Panc1 (cell line): ENCODE results near the gene ADAR. TPM values are rescaled to one million over a fixed set of nuclear protein-coding genes. Genes with fewer than 3 reads are reported as not detected.

Source experiments
- ATAC-seq: fragments of 200-7000 bp; cut with Tn5 transposase; 2 replicates; pipeline ENCODE4 v1.9.1; 2020; ENCODE audit warnings: mild to moderate bottlenecking, moderate library complexity
- BruUV-seq: library from RNA; stranded (reverse); fragments of 400-500 nt; replicated peaks from 2 replicates; lab custom pipeline; 2021; lab: Mats Ljungman, UMichigan
- CTCF ChIA-PET: fragments of 300-600 bp; sonication (Branson Sonifier 250); formaldehyde crosslinking; loops from one replicate; lab custom pipeline; 2022; ENCODE audit warnings: antibody characterized with exemption; lab: Charles Lee
- POLR2A ChIA-PET: fragments of 300-600 bp; sonication (Branson Sonifier 250); formaldehyde crosslinking; loops from one replicate; lab custom pipeline; 2022; ENCODE audit warnings: antibody characterized with exemption; lab: Charles Lee
- DNase-seq: peaks from one replicate; pipeline ENCODE4 v3.0.0-alpha.2; 2010; ENCODE audit warnings: low read depth, low spot score
- H3K27ac ChIP-seq: 2 replicates; pipeline ENCODE4 v1.5.1; 2011; ENCODE audit warnings: mild to moderate bottlenecking, low read length, inconsistent platforms
- H3K27me3 ChIP-seq: fragments of 200-500 bp; sonication (Bioruptor generic); 2 replicates; pipeline ENCODE4 v1.6.0; 2014; ENCODE audit warnings: low read length, inconsistent platforms; ENCODE audit not compliant: control insufficient read depth, insufficient read depth
- H3K36me3 ChIP-seq: fragments of 200-500 bp; sonication (Bioruptor generic); 2 replicates; pipeline ENCODE4 v1.5.1; 2014; ENCODE audit warnings: inconsistent platforms, mild to moderate bottlenecking, low read length, moderate library complexity; ENCODE audit not compliant: control insufficient read depth, insufficient read depth
- H3K4me1 ChIP-seq: 2 replicates; pipeline ENCODE4 v1.5.1; 2011; ENCODE audit warnings: inconsistent platforms, mild to moderate bottlenecking, low read length, moderate library complexity; ENCODE audit not compliant: control insufficient read depth, insufficient read depth
- H3K4me3 ChIP-seq, 2 experiments: 2 replicates each; pipeline ENCODE4 v1.5.1; 2011 to 2012; ENCODE audit warnings: low read depth in 2 of 2, low read length in 2 of 2, mild to moderate bottlenecking in 2 of 2, inconsistent platforms in 1 of 2, moderate library complexity in 1 of 2
- H3K9me3 ChIP-seq: fragments of 200-500 bp; sonication (Bioruptor generic); 2 replicates; pipeline ENCODE4 v1.5.1; 2014; ENCODE audit warnings: low read depth, mild to moderate bottlenecking, inconsistent platforms, low read length, moderate library complexity; ENCODE audit not compliant: control insufficient read depth, insufficient read depth
- POLR2AphosphoS5 ChIP-seq: IDR thresholded peaks from 2 replicates; pipeline ENCODE4 v1.6.1; 2012; ENCODE audit warnings: mild to moderate bottlenecking, low read depth, low read length, moderate library complexity
- SIN3A ChIP-seq: IDR thresholded peaks from 2 replicates; pipeline ENCODE4 v1.6.1; 2012; ENCODE audit warnings: low read depth, mild to moderate bottlenecking, low read length, moderate library complexity, borderline replicate concordance; ENCODE audit not compliant: insufficient read depth
- TCF7L2 ChIP-seq: IDR thresholded peaks from 2 replicates; pipeline ENCODE4 v1.6.1; 2011; ENCODE audit warnings: mild to moderate bottlenecking, low read depth, low read length, inconsistent platforms
- in situ Hi-C: cut with HindIII; loops from 2 replicates; pipeline ENCODE4 v1.10.0; 2016; ENCODE audit warnings: low sequenced_read_pairs, low pct_unique_long_range_greater_than_20kb
- intact Hi-C: fragments of 100-400 bp; cut with micrococcal nuclease; formaldehyde crosslinking; loops from one replicate; pipeline ENCODE4 v1.10.0; 2022; ENCODE audit not compliant: unreplicated experiment
- total RNA-seq: library from RNA; stranded (reverse); gene quantifications from one replicate; pipeline ENCODE4 v1.2.1, GENCODE V29; 2021; ENCODE audit not compliant: unreplicated experiment
- TF ChIP-seq, protein P1 (sequence below), 2 experiments: IDR thresholded peaks; 2 replicates each; pipeline ENCODE4 v1.6.1; 2011 to 2012; ENCODE audit warnings: low read depth in 2 of 2, control low read depth in 1 of 2, low read length in 1 of 2, mild to moderate bottlenecking in 1 of 2, moderate library complexity in 1 of 2; ENCODE audit not compliant: insufficient read depth in 1 of 2
- TF ChIP-seq, protein P2 (sequence below): fragments of 450-650 bp; IDR thresholded peaks from 2 replicates; pipeline ENCODE4 v1.5.1; 2017; ENCODE audit warnings: mild to moderate bottlenecking

ADAR gene
- total RNA-seq, 1 experiment from 2014 or later = 136 TPM

DNA sequence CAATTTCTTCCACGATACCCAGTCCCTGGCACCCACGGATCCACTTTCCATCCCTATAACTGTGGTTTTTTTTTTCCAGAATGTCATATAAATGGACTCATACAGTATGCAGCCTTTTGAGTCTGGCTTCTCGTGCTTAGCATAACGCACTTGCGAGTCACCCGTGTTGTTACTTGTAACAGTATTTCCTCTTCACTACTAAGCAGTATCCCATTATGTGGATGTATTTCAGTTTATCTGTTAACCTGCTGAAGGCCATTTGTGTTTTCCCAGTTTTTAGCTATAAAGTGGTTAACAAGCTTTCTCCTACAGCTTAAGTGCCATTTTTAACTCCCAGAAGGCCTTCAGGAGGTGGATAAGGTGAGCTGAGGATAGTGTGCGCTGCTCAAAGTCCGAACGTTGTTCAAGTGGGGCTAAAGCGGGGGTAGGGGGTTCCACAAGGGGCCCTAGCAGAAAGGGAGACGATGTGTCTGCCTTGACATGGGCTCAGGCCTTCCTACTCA is 829 bp downstream of the ADAR start:
- in situ Hi-C loops (no loop called here), intact Hi-C loops (no loop called here)
- CTCF ChIA-PET = interaction anchor here (0.7 kb wide), 1 partner anchor 47 kb away, joined by 10 read pairs; no protein-coding TSS in a partner anchor
- DNase-seq = no peak
- BruUV-seq = TSS peak; percentile 63
- Histone ChIP-seq H3K4me1 (peaks cover 40% of the 10 kb centered on the region), H3K27me3 (no peaks in the 10 kb centered on the region), H3K36me3 (peaks cover 7% of the 10 kb centered on the region; the same call in 1 of the 2 replicates), H3K4me3 (peak overlapping the region; percentile 73 to 94), H3K27ac (peak overlapping the region; percentile 96), H3K9me3 (no peaks in the 10 kb centered on the region)
- POLR2A ChIA-PET = no interaction called here
- peak; percentile 13 for ATAC-seq
- TF ChIP-seq, protein P1, sequence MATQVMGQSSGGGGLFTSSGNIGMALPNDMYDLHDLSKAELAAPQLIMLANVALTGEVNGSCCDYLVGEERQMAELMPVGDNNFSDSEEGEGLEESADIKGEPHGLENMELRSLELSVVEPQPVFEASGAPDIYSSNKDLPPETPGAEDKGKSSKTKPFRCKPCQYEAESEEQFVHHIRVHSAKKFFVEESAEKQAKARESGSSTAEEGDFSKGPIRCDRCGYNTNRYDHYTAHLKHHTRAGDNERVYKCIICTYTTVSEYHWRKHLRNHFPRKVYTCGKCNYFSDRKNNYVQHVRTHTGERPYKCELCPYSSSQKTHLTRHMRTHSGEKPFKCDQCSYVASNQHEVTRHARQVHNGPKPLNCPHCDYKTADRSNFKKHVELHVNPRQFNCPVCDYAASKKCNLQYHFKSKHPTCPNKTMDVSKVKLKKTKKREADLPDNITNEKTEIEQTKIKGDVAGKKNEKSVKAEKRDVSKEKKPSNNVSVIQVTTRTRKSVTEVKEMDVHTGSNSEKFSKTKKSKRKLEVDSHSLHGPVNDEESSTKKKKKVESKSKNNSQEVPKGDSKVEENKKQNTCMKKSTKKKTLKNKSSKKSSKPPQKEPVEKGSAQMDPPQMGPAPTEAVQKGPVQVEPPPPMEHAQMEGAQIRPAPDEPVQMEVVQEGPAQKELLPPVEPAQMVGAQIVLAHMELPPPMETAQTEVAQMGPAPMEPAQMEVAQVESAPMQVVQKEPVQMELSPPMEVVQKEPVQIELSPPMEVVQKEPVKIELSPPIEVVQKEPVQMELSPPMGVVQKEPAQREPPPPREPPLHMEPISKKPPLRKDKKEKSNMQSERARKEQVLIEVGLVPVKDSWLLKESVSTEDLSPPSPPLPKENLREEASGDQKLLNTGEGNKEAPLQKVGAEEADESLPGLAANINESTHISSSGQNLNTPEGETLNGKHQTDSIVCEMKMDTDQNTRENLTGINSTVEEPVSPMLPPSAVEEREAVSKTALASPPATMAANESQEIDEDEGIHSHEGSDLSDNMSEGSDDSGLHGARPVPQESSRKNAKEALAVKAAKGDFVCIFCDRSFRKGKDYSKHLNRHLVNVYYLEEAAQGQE (IDR thresholded peaks at IDR 0.05; ENCODE audit: insufficient read depth in 1 of 2, low read depth in 2 of 2, low read length in 1 of 2) = no peak
- TF ChIP-seq, protein P2, sequence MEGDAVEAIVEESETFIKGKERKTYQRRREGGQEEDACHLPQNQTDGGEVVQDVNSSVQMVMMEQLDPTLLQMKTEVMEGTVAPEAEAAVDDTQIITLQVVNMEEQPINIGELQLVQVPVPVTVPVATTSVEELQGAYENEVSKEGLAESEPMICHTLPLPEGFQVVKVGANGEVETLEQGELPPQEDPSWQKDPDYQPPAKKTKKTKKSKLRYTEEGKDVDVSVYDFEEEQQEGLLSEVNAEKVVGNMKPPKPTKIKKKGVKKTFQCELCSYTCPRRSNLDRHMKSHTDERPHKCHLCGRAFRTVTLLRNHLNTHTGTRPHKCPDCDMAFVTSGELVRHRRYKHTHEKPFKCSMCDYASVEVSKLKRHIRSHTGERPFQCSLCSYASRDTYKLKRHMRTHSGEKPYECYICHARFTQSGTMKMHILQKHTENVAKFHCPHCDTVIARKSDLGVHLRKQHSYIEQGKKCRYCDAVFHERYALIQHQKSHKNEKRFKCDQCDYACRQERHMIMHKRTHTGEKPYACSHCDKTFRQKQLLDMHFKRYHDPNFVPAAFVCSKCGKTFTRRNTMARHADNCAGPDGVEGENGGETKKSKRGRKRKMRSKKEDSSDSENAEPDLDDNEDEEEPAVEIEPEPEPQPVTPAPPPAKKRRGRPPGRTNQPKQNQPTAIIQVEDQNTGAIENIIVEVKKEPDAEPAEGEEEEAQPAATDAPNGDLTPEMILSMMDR = no peak
- TF ChIP-seq POLR2AphosphoS5 (no peak), TCF7L2 (no peak), SIN3A (no peak)

DNA sequence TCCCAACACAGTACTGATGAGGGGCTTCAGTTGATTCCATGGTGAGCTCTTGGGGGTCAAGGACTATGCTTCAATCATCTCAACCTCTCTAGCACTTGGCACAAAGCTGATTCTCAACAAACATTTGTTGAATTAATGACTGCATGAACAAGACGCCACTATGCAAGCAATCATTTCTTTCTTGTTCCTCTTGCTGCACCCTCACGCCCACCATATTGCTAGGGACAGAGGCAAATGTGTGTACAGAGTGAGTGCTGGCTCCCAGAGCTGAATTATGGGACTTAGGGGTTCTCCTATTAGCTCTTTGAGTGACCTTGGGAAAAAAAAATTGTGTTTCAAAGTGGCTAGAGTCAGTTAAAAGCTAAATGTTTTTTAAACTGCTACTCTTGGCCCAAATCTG is 2.5 kb downstream of the ADAR start:
- ChIA-PET CTCF (no interaction called here), POLR2A (interaction anchor here (1.2 kb wide), 1 partner anchor 10 kb away, joined by 3 read pairs; no protein-coding TSS in a partner anchor)
- intact Hi-C loops (no loop called here), in situ Hi-C loops (no loop called here)
- H3K4me3 ChIP-seq = no peak overlapping the region
- DNase-seq = no peak
- H3K4me1 ChIP-seq = peaks cover 26% of the 10 kb centered on the region
- no peaks in the 10 kb centered on the region for H3K27me3 ChIP-seq
- H3K27ac ChIP-seq = no peak overlapping the region
- peaks cover 13% of the 10 kb centered on the region; the same call in 1 of the 2 replicates for H3K36me3 ChIP-seq
- BruUV-seq = no TSS peak
- no peak for ATAC-seq
- H3K9me3 ChIP-seq = no peaks in the 10 kb centered on the region
- TF ChIP-seq SIN3A = no peak

DNA sequence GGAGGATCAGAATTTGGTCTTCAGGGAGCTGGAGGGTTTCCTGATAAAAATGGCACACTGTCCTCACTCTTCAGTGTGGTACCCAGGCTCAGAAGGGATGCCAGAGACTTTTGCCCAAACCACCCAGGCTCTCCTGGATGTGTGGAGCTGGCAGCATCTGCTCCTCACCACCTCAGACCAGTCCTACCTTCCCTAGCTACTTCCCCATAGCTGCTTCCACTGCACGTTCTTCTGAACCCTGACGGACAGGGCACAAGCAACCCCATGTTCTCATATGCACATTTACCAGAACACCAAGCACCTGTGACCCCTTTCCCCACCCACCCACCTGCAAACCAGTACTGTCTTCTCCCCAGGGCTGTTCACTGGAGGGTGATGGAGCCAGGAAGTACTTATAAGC is 4.7 kb downstream of the ADAR start:
- in situ Hi-C loops = no loop called here
- intact Hi-C loops = no loop called here
- H3K27me3 ChIP-seq = no peaks in the 10 kb centered on the region
- TF ChIP-seq POLR2AphosphoS5 = no peak
- TF ChIP-seq, protein P2 = no peak
- TF ChIP-seq, protein P1 (IDR thresholded peaks at IDR 0.05; ENCODE audit: insufficient read depth in 1 of 2, low read depth in 2 of 2, low read length in 1 of 2) = no peak
- TF ChIP-seq SIN3A = no peak
- no peak for TF ChIP-seq TCF7L2
- CTCF ChIA-PET = no interaction called here
- ATAC-seq (no peak), DNase-seq (no peak)
- H3K9me3 ChIP-seq = no peaks in the 10 kb centered on the region
- peaks cover 13% of the 10 kb centered on the region for H3K36me3 ChIP-seq
- BruUV-seq = no TSS peak
- H3K27ac ChIP-seq = no peak overlapping the region
- peaks cover 12% of the 10 kb centered on the region for H3K4me1 ChIP-seq
- POLR2A ChIA-PET = no interaction called here
- H3K4me3 ChIP-seq = no peak overlapping the region
